ENCODE measurements around the gene PLXNA1.

Gene PLXNA1

DNA sequence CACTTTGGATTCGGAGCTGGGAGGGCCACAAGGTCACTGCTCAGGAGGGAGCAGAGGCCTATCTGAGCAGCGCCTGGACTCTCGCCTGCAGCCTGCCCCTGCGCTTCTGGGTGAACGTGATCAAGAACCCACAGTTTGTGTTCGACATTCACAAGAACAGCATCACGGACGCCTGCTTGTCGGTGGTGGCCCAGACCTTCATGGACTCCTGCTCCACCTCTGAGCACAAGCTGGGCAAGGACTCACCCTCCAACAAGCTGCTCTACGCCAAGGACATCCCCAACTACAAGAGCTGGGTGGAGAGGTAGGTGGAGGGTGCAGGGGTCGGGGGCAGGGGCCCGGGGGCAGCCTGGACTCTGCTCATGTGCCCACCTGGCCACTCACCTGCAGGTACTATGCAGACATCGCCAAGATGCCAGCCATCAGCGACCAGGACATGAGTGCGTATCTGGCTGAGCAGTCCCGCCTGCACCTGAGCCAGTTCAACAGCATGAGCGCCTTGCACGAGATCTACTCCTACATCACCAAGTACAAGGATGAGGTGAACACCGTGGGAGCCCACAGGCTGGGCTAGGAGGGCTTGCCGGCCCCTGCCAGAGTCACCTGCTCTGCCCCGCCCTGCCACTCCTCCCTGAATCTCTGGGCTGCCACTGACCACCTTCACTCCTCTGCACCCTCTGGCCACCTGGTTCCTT, 49.5 kb downstream of the PLXNA1 start:
- TF ChIP-seq, protein P1, sequence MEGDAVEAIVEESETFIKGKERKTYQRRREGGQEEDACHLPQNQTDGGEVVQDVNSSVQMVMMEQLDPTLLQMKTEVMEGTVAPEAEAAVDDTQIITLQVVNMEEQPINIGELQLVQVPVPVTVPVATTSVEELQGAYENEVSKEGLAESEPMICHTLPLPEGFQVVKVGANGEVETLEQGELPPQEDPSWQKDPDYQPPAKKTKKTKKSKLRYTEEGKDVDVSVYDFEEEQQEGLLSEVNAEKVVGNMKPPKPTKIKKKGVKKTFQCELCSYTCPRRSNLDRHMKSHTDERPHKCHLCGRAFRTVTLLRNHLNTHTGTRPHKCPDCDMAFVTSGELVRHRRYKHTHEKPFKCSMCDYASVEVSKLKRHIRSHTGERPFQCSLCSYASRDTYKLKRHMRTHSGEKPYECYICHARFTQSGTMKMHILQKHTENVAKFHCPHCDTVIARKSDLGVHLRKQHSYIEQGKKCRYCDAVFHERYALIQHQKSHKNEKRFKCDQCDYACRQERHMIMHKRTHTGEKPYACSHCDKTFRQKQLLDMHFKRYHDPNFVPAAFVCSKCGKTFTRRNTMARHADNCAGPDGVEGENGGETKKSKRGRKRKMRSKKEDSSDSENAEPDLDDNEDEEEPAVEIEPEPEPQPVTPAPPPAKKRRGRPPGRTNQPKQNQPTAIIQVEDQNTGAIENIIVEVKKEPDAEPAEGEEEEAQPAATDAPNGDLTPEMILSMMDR (IDR thresholded peaks at IDR 0.05; ENCODE audit: poor library complexity, severe bottlenecking): no peak
- no peak for DNase-seq (ENCODE audit: low spot score)
- peaks cover 27% of the 10 kb centered on the region for H3K36me3 ChIP-seq (ENCODE audit: low read depth)

More for the DNA sequence above, 49.5 kb downstream of the PLXNA1 start:
- no peaks in the 10 kb centered on the region for H3K9me3 ChIP-seq (ENCODE audit: severe bottlenecking)
- no peak for ATAC-seq (ENCODE audit: low read depth)
- H3K27ac ChIP-seq (ENCODE audit: poor library complexity, severe bottlenecking): no peak overlapping the region
- no peak overlapping the region for H3K4me3 ChIP-seq (ENCODE audit: severe bottlenecking)
- H3K4me1 ChIP-seq (ENCODE audit: insufficient read depth, poor library complexity, severe bottlenecking): peaks cover 11% of the 10 kb centered on the region
- no peaks in the 10 kb centered on the region for H3K27me3 ChIP-seq (ENCODE audit: insufficient read depth, poor library complexity, severe bottlenecking)

All from RWPE2 (cell line).